Spleen (tissue), 11 donors: ENCODE results near the gene DNAJC8. TPM values are rescaled to one million over a fixed set of nuclear protein-coding genes. Genes with fewer than 3 reads are reported as not detected.
A peak's percentile ranks its signal among the peaks of the same experiment; 100 is the strongest.

Experiments
- DNase-seq: peaks from one replicate; pipeline ENCODE4 v3.0.0-alpha.2; 2020
- H3K27ac ChIP-seq, 8 donors: fragments of 200-600 bp; sonication (generic) in 7 of 8; 1 replicate in 4 of 8; 2 replicates in 4 of 8; pipeline versions ENCODE4 v1.5.0 to v1.8.0; 2016 to 2021; ENCODE audit warnings: inconsistent platforms in 4 of 8, mild to moderate bottlenecking in 4 of 8, moderate library complexity in 1 of 8
- H3K27me3 ChIP-seq, 7 donors: fragments of 200-600 bp; sonication (generic) in 6 of 7; replicated peaks in 1 of 7; 1 replicate in 4 of 7; 2 replicates in 3 of 7; pipeline versions ENCODE4 v1.5.0 to v1.8.0; 2016 to 2021; ENCODE audit warnings: inconsistent platforms in 3 of 7, mild to moderate bottlenecking in 1 of 7
- H3K36me3 ChIP-seq, 6 donors: fragments of 200-600 bp; sonication (generic) in 5 of 6; 1 replicate in 4 of 6; 2 replicates in 2 of 6; pipeline versions ENCODE4 v1.5.0 to v1.8.0; 2016 to 2021; ENCODE audit warnings: inconsistent platforms in 2 of 6
- H3K4me1 ChIP-seq, 6 donors: fragments of 200-600 bp; sonication (generic) in 5 of 6; 1 replicate in 3 of 6; 2 replicates in 3 of 6; pipeline versions ENCODE4 v1.5.0 to v1.8.0; 2016 to 2021; ENCODE audit warnings: inconsistent platforms in 3 of 6
- H3K4me3 ChIP-seq, 8 donors: fragments of 200-600 bp; sonication (generic) in 7 of 8; 1 replicate in 4 of 8; 2 replicates in 4 of 8; pipeline versions ENCODE4 v1.5.0 to v1.8.0; 2016 to 2021; ENCODE audit warnings: inconsistent platforms in 4 of 8, mild to moderate bottlenecking in 4 of 8, moderate library complexity in 2 of 8
- H3K9me3 ChIP-seq, 8 donors: fragments of 200-600 bp; sonication (generic) in 7 of 8; 1 replicate in 4 of 8; 2 replicates in 4 of 8; pipeline versions ENCODE4 v1.5.0 to v1.8.0; 2016 to 2021; ENCODE audit warnings: inconsistent platforms in 4 of 8
- POLR2A ChIP-seq, 3 donors: fragments of 450-650 bp; IDR thresholded peaks; one replicate each; pipeline ENCODE4 v1.5.1; 2017; ENCODE audit warnings: antibody characterized with exemption in 3 of 3, mild to moderate bottlenecking in 1 of 3
- POLR2AphosphoS5 ChIP-seq, 3 donors: sonication (generic); formaldehyde crosslinking; IDR thresholded peaks; one replicate each; pipeline ENCODE4 v1.5.1; 2017; ENCODE audit warnings: antibody characterized with exemption in 3 of 3
- WGBS, 5 donors: extraction: QIAGEN DNeasy Blood & Tissue Kit in 3 of 5; methylation state at CpG; one replicate each; pipeline versions ENCODE4 v1.1.5 to v1.1.7; 2013 to 2018; 5-methylcytosine and 5-hydroxymethylcytosine counted together
- intact Hi-C: fragments of 100-400 bp; cut with DNase I; formaldehyde crosslinking; loops from one replicate; pipeline ENCODE4 v1.15.0; 2023; ENCODE audit warnings: low total_unique reads
- polyA plus RNA-seq, 3 donors: library from polyadenylated mRNA; stranded (reverse); fragments of 200-250 nt; gene quantifications; one replicate each; pipeline ENCODE4 v1.2.1, GENCODE V29; 2013
- total RNA-seq, 7 donors: library from RNA; depleted of rRNA in 3 of 7; stranded (reverse); fragments of >200 nt in 3 of 7; fragmentation: NEBNext Ultra II Directional in 4 of 7; extraction: Animal tissue kit (Norgen Biotek cat#: 25700) in 4 of 7; gene quantifications; one replicate each; pipeline versions ENCODE4 v1.1.0 to v1.2.1, GENCODE V29; 2016 to 2021
- TF ChIP-seq, protein P1 (sequence below), 11 experiments: fragments of 200-600 bp in 7 of 11; fragments of 450-650 bp in 4 of 11; sonication (generic) in 4 of 11; IDR thresholded peaks in 8 of 11; conservative IDR thresholded peaks in 3 of 11; 1 replicate in 7 of 11; 2 replicates in 4 of 11; pipeline versions ENCODE4 v1.4.0 to v1.8.0; 2016 to 2021; ENCODE audit warnings: antibody characterized with exemption in 11 of 11, inconsistent platforms in 4 of 11, mild to moderate bottlenecking in 1 of 11
- donor health status: healthy with polysubstance abuse.
- donor health status: DM: no; HTN: no; CAD: no; lungs with moderate emphysema.
- donor health status: DM: no; HTN: no; CAD: no.
- donor health status: Bipolar disorder and iron deficiency.
- donor health status: healthy.
- donor health status: DM: no; HTN: no; CAD: no.
- donor health status: DM: yes; HTN: yes; CAD: no.

Gene DNAJC8
- total and polyA plus RNA-seq, 10 donors = 52.0 to 95.9 (median 62.3) TPM

DNA sequence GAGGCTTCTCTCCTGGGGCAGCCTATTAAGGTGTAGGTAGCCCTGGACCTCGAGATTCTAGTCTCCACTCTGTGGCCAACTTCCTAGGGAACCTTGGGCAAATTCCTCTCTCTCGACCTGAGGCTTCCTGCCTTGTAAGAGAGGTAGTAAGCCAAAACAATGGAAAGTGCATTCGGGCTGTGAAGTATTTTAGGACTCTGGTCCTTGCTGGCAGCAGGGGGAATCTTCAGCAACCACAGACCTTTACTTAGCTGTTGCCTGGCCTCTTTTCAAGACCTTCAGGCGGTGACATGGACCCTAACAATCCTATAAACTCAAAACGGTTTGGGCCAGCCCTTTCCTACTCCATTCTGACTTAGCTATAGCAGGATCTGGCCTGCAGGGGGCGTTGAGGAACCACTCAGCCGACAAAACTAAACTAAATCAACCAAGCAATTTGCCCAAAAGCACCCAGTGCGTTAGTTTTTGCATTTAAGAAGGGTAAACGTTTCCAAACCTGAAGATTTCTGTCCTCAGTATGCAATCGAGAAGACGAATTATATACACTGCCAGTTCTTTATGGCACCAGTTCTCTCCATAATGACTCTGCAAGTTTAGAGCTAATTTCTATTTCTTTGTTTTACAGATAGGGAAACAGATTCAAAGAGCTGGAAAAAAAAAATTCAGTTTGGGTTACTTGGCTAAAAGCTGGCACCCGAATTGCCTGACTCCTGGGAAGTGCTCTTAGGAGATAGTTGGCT, 15.6 kb upstream of the DNAJC8 start:
- peaks cover 49 to 76% (median 64%) of the 10 kb centered on the region in 6 donors for H3K4me1 ChIP-seq
- H3K4me3 ChIP-seq = peak overlapping the region in 2 of 8 donors; percentile 10 to 73
- DNase-seq = peak; percentile 91
- no peaks in the 10 kb centered on the region for H3K27me3 ChIP-seq
- no peaks in the 10 kb centered on the region for H3K9me3 ChIP-seq
- H3K36me3 ChIP-seq = no peaks in the 10 kb centered on the region
- WGBS, 5 donors = 1 to 3% (median 2%) methylated on average over 12 of the region's 12 CpGs
- H3K27ac ChIP-seq = peak overlapping the region; percentile 84 to 97 (median 92)
- TF ChIP-seq POLR2AphosphoS5 (IDR thresholded peaks at IDR 0.05) = peak in 1 of 3 donors; percentile 51
- TF ChIP-seq POLR2A (IDR thresholded peaks at IDR 0.05) = no peak
- TF ChIP-seq, protein P1, sequence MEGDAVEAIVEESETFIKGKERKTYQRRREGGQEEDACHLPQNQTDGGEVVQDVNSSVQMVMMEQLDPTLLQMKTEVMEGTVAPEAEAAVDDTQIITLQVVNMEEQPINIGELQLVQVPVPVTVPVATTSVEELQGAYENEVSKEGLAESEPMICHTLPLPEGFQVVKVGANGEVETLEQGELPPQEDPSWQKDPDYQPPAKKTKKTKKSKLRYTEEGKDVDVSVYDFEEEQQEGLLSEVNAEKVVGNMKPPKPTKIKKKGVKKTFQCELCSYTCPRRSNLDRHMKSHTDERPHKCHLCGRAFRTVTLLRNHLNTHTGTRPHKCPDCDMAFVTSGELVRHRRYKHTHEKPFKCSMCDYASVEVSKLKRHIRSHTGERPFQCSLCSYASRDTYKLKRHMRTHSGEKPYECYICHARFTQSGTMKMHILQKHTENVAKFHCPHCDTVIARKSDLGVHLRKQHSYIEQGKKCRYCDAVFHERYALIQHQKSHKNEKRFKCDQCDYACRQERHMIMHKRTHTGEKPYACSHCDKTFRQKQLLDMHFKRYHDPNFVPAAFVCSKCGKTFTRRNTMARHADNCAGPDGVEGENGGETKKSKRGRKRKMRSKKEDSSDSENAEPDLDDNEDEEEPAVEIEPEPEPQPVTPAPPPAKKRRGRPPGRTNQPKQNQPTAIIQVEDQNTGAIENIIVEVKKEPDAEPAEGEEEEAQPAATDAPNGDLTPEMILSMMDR (IDR thresholded peaks at IDR 0.05 in 8 of 11, conservative IDR thresholded peaks at IDR 0.05 in 3 of 11) = peak; percentile 79 to 97 (median 94)
- intact Hi-C loops = no loop called here

DNA sequence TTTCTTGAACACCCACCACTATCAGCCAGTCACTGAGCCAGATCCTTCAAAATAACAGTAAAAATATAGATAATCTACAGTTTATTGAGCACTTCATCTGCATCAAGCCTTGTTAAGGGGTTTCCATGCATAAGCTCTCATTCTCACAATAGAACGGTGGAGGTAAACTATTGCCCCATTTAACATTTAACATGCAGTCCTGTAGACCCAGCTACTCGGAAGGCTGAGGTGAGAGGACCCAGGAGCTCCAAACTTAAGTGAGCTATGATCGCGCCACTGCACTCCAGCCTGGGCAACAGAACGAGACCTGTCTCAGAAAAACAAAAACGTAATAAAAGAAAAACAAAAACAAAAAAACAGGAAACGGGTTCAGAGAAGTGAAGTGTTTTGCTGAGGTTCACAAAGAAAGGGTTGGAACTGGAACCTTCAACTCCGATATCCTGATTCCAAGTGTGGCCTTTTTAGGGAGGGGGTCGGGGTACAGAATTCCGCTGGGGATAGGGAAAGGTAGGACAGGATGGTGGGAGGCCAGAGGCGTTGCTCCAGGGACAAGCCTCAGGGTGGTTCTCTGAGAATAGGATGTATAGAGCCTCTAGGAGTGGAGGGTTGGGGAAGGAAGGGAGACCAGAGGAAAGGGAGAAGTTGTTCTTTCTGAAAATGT, 14.9 kb upstream of the DNAJC8 start:
- H3K36me3 ChIP-seq = no peaks in the 10 kb centered on the region
- H3K9me3 ChIP-seq = no peaks in the 10 kb centered on the region
- H3K27ac ChIP-seq = peak overlapping the region; percentile 84 to 97 (median 92)
- peak overlapping the region in 6 of 8 donors; percentile 21 to 73 (median 60) for H3K4me3 ChIP-seq
- intact Hi-C loops = no loop called here
- peaks cover 54 to 83% (median 71%) of the 10 kb centered on the region in 6 donors for H3K4me1 ChIP-seq
- H3K27me3 ChIP-seq = no peaks in the 10 kb centered on the region
- TF ChIP-seq POLR2A (IDR thresholded peaks at IDR 0.05) (no peak), POLR2AphosphoS5 (IDR thresholded peaks at IDR 0.05) (no peak)
- TF ChIP-seq, protein P1 (IDR thresholded peaks at IDR 0.05 in 8 of 11, conservative IDR thresholded peaks at IDR 0.05 in 3 of 11) = no peak
- no peak for DNase-seq
- 39 to 57% (median 46%) methylated on average over 11 of the region's 11 CpGs for WGBS, 5 donors

DNA sequence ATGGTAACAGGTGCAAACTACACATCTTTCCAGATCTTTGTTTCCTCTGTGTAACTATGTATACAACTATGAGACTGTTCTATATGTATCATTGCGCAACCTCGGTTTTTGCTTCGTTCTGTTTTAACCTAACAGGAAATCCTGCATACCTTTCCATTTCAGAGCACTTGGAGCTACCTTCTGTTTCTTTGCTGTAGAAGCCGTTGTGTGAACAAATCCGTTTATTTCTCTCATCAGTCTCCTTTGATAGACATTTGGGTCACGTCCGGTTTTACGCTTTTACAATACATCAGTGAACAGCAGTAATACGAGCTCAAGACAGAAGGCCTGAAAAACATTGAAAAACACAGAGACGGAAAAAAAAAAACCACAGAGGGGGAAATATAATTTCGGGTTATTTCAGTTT, 13.6 kb upstream of the DNAJC8 start:
- TF ChIP-seq, protein P1 (IDR thresholded peaks at IDR 0.05 in 8 of 11, conservative IDR thresholded peaks at IDR 0.05 in 3 of 11) = no peak
- TF ChIP-seq POLR2AphosphoS5 (IDR thresholded peaks at IDR 0.05) (no peak), POLR2A (IDR thresholded peaks at IDR 0.05) (peak in 1 of 3 donors; percentile 28)
- Histone ChIP-seq H3K4me3 (peak overlapping the region; percentile 34 to 73 (median 60)), H3K9me3 (no peaks in the 10 kb centered on the region), H3K27ac (peak overlapping the region; percentile 84 to 97 (median 92)), H3K4me1 (peaks cover 54 to 92% (median 72%) of the 10 kb centered on the region in 6 donors), H3K27me3 (no peaks in the 10 kb centered on the region), H3K36me3 (peaks cover 0 to 4% (median 0%) of the 10 kb centered on the region in 6 donors)
- WGBS, 5 donors = 1 to 17% (median 8%) methylated on average over 11 of the region's 11 CpGs
- DNase-seq = no peak
- intact Hi-C loops = no loop called here
